ENCODE data around the gene NSMF. TPM values are rescaled to one million over a fixed set of nuclear protein-coding genes. Genes with fewer than 3 reads are reported as not detected.

Gene NSMF
- total and polyA plus RNA-seq, 2 donors (not counting 3 experiments of a cell fraction or from before 2014, with no cell fraction given) = 43.3 to 53.7 TPM

- H3K9me3 ChIP-seq (replicated peaks; ENCODE audit: control insufficient read depth, insufficient read depth, low read length) = no peaks in the 10 kb centered on the region
- ChIA-PET POLR2A (no interaction called here), CTCF (interaction anchor here (0.5 to 3.8 kb wide), 9 partner anchors 10 to 208 kb away, joined by 3 to 31 read pairs (median 4); partner anchors contain the start of genes EXD3, NOXA1 and NRARP)
- dilution Hi-C loops (cut with MboI; ENCODE audit: extremely low pct_ligation_motif_present, low sequenced_read_pairs) (no loop called here), intact Hi-C loops (cut with micrococcal nuclease) (no loop called here)
- H3K4me2 ChIP-seq (ENCODE audit: insufficient read depth, low read length) = no peak overlapping the region
- no peak overlapping the region for H3K27ac ChIP-seq (ENCODE audit: insufficient read depth, low read depth, low read length)
- no peak overlapping the region for H3K9ac ChIP-seq (replicated peaks; ENCODE audit: extremely low read depth, insufficient read depth, low read length)
- H3K4me3 ChIP-seq (replicated peaks in 1 of 3; ENCODE audit: insufficient read depth in 1 of 3, low read depth in 1 of 3, low read length in 3 of 3) = no peak overlapping the region
- BruUV-seq (replicated peaks) = no TSS peak
- H3K36me3 ChIP-seq (ENCODE audit: control insufficient read depth in 2 of 2, extremely low read depth in 1 of 2, insufficient read depth in 2 of 2, low read length in 2 of 2) = peaks cover 3 to 8% of the 10 kb centered on the region in 2 experiments
- H4K20me1 ChIP-seq (replicated peaks; ENCODE audit: control insufficient read depth, extremely low read depth, insufficient read depth, low read length) = no peaks in the 10 kb centered on the region
- H3K4me1 ChIP-seq (ENCODE audit: control insufficient read depth, extremely low read depth, insufficient read depth, low read length) = no peaks in the 10 kb centered on the region
- H2AFZ ChIP-seq (ENCODE audit: low read depth, low read length) = no peak overlapping the region
- no peaks in the 10 kb centered on the region for H3K27me3 ChIP-seq (ENCODE audit: control insufficient read depth in 2 of 2, insufficient read depth in 2 of 2, low read length in 2 of 2)
- no peak for FAIRE-seq
- H3K79me2 ChIP-seq (ENCODE audit: control insufficient read depth, insufficient read depth, low read length) = no peaks in the 10 kb centered on the region
- TF ChIP-seq MYC (IDR thresholded peaks at IDR 0.05; ENCODE audit: low read depth, low read length) (no peak), EZH2 (IDR thresholded peaks at IDR 0.05; ENCODE audit: borderline replicate concordance, low read depth, low read length, severe bottlenecking) (no peak), MAX (IDR thresholded peaks at IDR 0.05; ENCODE audit: insufficient read depth, insufficient read length) (no peak), FOS (IDR thresholded peaks at IDR 0.05; ENCODE audit: borderline replicate concordance, insufficient read depth, low read length) (no peak)
- H3K9me1 ChIP-seq (replicated peaks; ENCODE audit: control insufficient read depth, extremely low read depth, insufficient read depth, low read length) = no peaks in the 10 kb centered on the region
- no peak for DNase-seq (ENCODE audit: low read depth, low spot score)
Observed at GRCh38 chr9:137444106-137444790, 14.9 kb downstream of the NSMF start.

- no peaks in the 10 kb centered on the region for H3K79me2 ChIP-seq (ENCODE audit: control insufficient read depth, insufficient read depth, low read length)
- dilution Hi-C loops (cut with MboI; ENCODE audit: extremely low pct_ligation_motif_present, low sequenced_read_pairs) (no loop called here), intact Hi-C loops (cut with micrococcal nuclease) (no loop called here)
- H3K4me1 ChIP-seq (ENCODE audit: control insufficient read depth, extremely low read depth, insufficient read depth, low read length) = no peaks in the 10 kb centered on the region
- no peaks in the 10 kb centered on the region for H3K36me3 ChIP-seq (ENCODE audit: control insufficient read depth in 2 of 2, extremely low read depth in 1 of 2, insufficient read depth in 2 of 2, low read length in 2 of 2)
- H3K27me3 ChIP-seq (ENCODE audit: control insufficient read depth in 2 of 2, insufficient read depth in 2 of 2, low read length in 2 of 2) = no peaks in the 10 kb centered on the region
- no peak overlapping the region for H3K4me2 ChIP-seq (ENCODE audit: insufficient read depth, low read length)
- POLR2A ChIA-PET = no interaction called here
- no peak overlapping the region for H3K27ac ChIP-seq (ENCODE audit: insufficient read depth, low read depth, low read length)
- FAIRE-seq (no peak), DNase-seq (ENCODE audit: low read depth, low spot score) (no peak)
- no TSS peak for BruUV-seq (replicated peaks)
- H3K9me3 ChIP-seq (replicated peaks; ENCODE audit: control insufficient read depth, insufficient read depth, low read length) = no peaks in the 10 kb centered on the region
- no peak overlapping the region for H3K4me3 ChIP-seq (replicated peaks in 1 of 3; ENCODE audit: insufficient read depth in 1 of 3, low read depth in 1 of 3, low read length in 3 of 3)
- H3K9me1 ChIP-seq (replicated peaks; ENCODE audit: control insufficient read depth, extremely low read depth, insufficient read depth, low read length) = no peaks in the 10 kb centered on the region
- H3K9ac ChIP-seq (replicated peaks; ENCODE audit: extremely low read depth, insufficient read depth, low read length) = no peak overlapping the region
- TF ChIP-seq POLR2A (IDR thresholded peaks at IDR 0.05; ENCODE audit: low read depth, low read length) (no peak), MYC (IDR thresholded peaks at IDR 0.05; ENCODE audit: low read depth, low read length) (no peak), JUN (IDR thresholded peaks at IDR 0.05; ENCODE audit: borderline replicate concordance, insufficient read depth, insufficient read length, low read depth) (no peak), GATA2 (IDR thresholded peaks at IDR 0.05; ENCODE audit: insufficient read depth, insufficient read length, low read depth, low read length) (no peak)
- no peaks in the 10 kb centered on the region for H4K20me1 ChIP-seq (replicated peaks; ENCODE audit: control insufficient read depth, extremely low read depth, insufficient read depth, low read length)
- CTCF ChIA-PET = interaction anchor here (1.1 to 3.8 kb wide), 6 partner anchors 8 to 155 kb away, joined by 3 to 31 read pairs (median 8); partner anchors contain the start of genes EXD3, NOXA1 and NRARP
- no peak overlapping the region for H2AFZ ChIP-seq (ENCODE audit: low read depth, low read length)
Observed at GRCh38 chr9:137441935-137442321, 17.2 kb downstream of the NSMF start.
